Ovary (tissue), 3 donors: ENCODE results near the gene CDC37.

Experiments used
- CTCF ChIP-seq, 3 donors: fragments of 450-650 bp in 2 of 3; fragments of 200-600 bp in 1 of 3; IDR thresholded peaks; one replicate each; pipeline versions ENCODE4 v1.5.1 to v1.8.0; 2016 to 2022; ENCODE audit warnings: antibody characterized with exemption in 3 of 3, mild to moderate bottlenecking in 1 of 3
- EP300 ChIP-seq: sonication (generic); formaldehyde crosslinking; IDR thresholded peaks from one replicate; pipeline ENCODE4 v1.6.1; 2017; ENCODE audit warnings: antibody characterized with exemption
- donor health status: DM: no; HTN: no; CAD: no.

- TF ChIP-seq CTCF (IDR thresholded peaks at IDR 0.05) (no peak), EP300 (no peak)
Measured at GRCh38 chr19:10399878-10400277, 3.5 kb downstream of the CDC37 start.
